ENCODE measurements around the gene MEGF9. TPM values are rescaled to one million over a fixed set of nuclear protein-coding genes. Genes with fewer than 3 reads are reported as not detected.

Gene MEGF9
- total and polyA plus RNA-seq, 2 donors (not counting 1 experiment from before 2014, with no cell fraction given): 3.5 to 11.3 TPM

GRCh38 chr9:120741701-120742100 is 27.4 kb upstream of the MEGF9 start:
- H3K9me3 ChIP-seq (ENCODE audit: control extremely low read depth in 1 of 3, control insufficient read depth in 2 of 3, insufficient read depth in 1 of 3, low read length in 2 of 3): peaks cover 0 to 5% (median 0%) of the 10 kb centered on the region in 3 donors
- no peak overlapping the region for H3K4me3 ChIP-seq (ENCODE audit: control extremely low read depth in 1 of 5, extremely low read depth in 1 of 5, insufficient read depth in 1 of 5, low read depth in 2 of 5, low read length in 4 of 5)
- H3K27ac ChIP-seq (ENCODE audit: low read length in 2 of 2): no peak overlapping the region
- CTCF ChIA-PET: interaction anchor here (0.7 kb wide), 1 partner anchor 14 kb away, joined by 3 read pairs; no protein-coding TSS in a partner anchor
- intact Hi-C loops (cut with micrococcal nuclease): no loop called here
- H3K9ac ChIP-seq (ENCODE audit: low read length): no peak overlapping the region
- H3K4me1 Mint-ChIP-seq: no peaks in the 10 kb centered on the region
- TF ChIP-seq CTCF (IDR thresholded peaks at IDR 0.05) (no peak), EZH2 (IDR thresholded peaks at IDR 0.05; ENCODE audit: borderline replicate concordance, insufficient read depth, low read depth, low read length, poor library complexity, severe bottlenecking) (no peak)
- no peaks in the 10 kb centered on the region for H3K36me3 ChIP-seq (replicated peaks in 1 of 2; ENCODE audit: control extremely low read depth in 1 of 2, control insufficient read depth in 1 of 2, extremely low read depth in 1 of 2, insufficient read depth in 2 of 2, low read length in 1 of 2)
- no peaks in the 10 kb centered on the region for H4K20me1 ChIP-seq (ENCODE audit: control insufficient read depth, insufficient read depth, low read length, poor library complexity, severe bottlenecking)
- H2AFZ ChIP-seq (ENCODE audit: insufficient read depth, low read depth, low read length, poor library complexity, severe bottlenecking): no peak overlapping the region
- H3K4me2 ChIP-seq (replicated peaks; ENCODE audit: low read depth, low read length, poor library complexity, severe bottlenecking): no peak overlapping the region
- POLR2A ChIA-PET: no interaction called here
- no peak overlapping the region for H3K27ac Mint-ChIP-seq
- no peaks in the 10 kb centered on the region for H3K27me3 Mint-ChIP-seq
- DNase-seq: no peak
- H3K27me3 ChIP-seq (replicated peaks in 1 of 4; ENCODE audit: control extremely low read depth in 1 of 4, control insufficient read depth in 3 of 4, insufficient read depth in 4 of 4, low read length in 3 of 4): no peaks in the 10 kb centered on the region
- no peaks in the 10 kb centered on the region for H3K9me3 Mint-ChIP-seq (ENCODE audit: insufficient read depth)
- no peak overlapping the region for H3K4me3 Mint-ChIP-seq
- whole genome bisulfite sequencing (ENCODE audit: insufficient coverage): no CpG with 5 or more reads among the region's 1 CpG
- H3K79me2 ChIP-seq (ENCODE audit: control insufficient read depth, insufficient read depth, low read length): no peaks in the 10 kb centered on the region
- no peak for ATAC-seq (ENCODE audit: low read depth)
- no peaks in the 10 kb centered on the region for H3K4me1 ChIP-seq (ENCODE audit: control insufficient read depth in 2 of 2, insufficient read depth in 2 of 2, low read length in 2 of 2)

GRCh38 chr9:120741191-120741590 is 26.9 kb upstream of the MEGF9 start:
- no CpG with 5 or more reads among the region's 1 CpG for WGBS (ENCODE audit: insufficient coverage)
- Mint-ChIP-seq H3K4me3 (no peak overlapping the region), H3K9me3 (ENCODE audit: insufficient read depth) (no peaks in the 10 kb centered on the region), H3K27ac (no peak overlapping the region), H3K4me1 (no peaks in the 10 kb centered on the region), H3K27me3 (no peaks in the 10 kb centered on the region)
- Histone ChIP-seq H3K27me3 (replicated peaks in 1 of 4; ENCODE audit: control extremely low read depth in 1 of 4, control insufficient read depth in 3 of 4, insufficient read depth in 4 of 4, low read length in 3 of 4) (no peaks in the 10 kb centered on the region), H3K4me1 (ENCODE audit: control insufficient read depth in 2 of 2, insufficient read depth in 2 of 2, low read length in 2 of 2) (peaks cover 0 to under 1% of the 10 kb centered on the region in 2 donors), H3K9me3 (ENCODE audit: control extremely low read depth in 1 of 3, control insufficient read depth in 2 of 3, insufficient read depth in 1 of 3, low read length in 2 of 3) (peaks cover 0 to 2% (median 0%) of the 10 kb centered on the region in 3 donors), H4K20me1 (ENCODE audit: control insufficient read depth, insufficient read depth, low read length, poor library complexity, severe bottlenecking) (no peaks in the 10 kb centered on the region), H3K36me3 (replicated peaks in 1 of 2; ENCODE audit: control extremely low read depth in 1 of 2, control insufficient read depth in 1 of 2, extremely low read depth in 1 of 2, insufficient read depth in 2 of 2, low read length in 1 of 2) (no peaks in the 10 kb centered on the region), H3K4me3 (ENCODE audit: control extremely low read depth in 1 of 5, extremely low read depth in 1 of 5, insufficient read depth in 1 of 5, low read depth in 2 of 5, low read length in 4 of 5) (no peak overlapping the region), H3K4me2 (replicated peaks; ENCODE audit: low read depth, low read length, poor library complexity, severe bottlenecking) (no peak overlapping the region), H3K9ac (ENCODE audit: low read length) (no peak overlapping the region), H2AFZ (ENCODE audit: insufficient read depth, low read depth, low read length, poor library complexity, severe bottlenecking) (no peak overlapping the region), H3K79me2 (ENCODE audit: control insufficient read depth, insufficient read depth, low read length) (no peaks in the 10 kb centered on the region), H3K27ac (ENCODE audit: low read length in 2 of 2) (no peak overlapping the region)
- ATAC-seq (ENCODE audit: low read depth) (no peak), DNase-seq (no peak)
- POLR2A ChIA-PET: no interaction called here
- TF ChIP-seq CTCF (IDR thresholded peaks at IDR 0.05): no peak
- TF ChIP-seq EZH2 (IDR thresholded peaks at IDR 0.05; ENCODE audit: borderline replicate concordance, insufficient read depth, low read depth, low read length, poor library complexity, severe bottlenecking): no peak
- CTCF ChIA-PET: interaction anchor here (0.7 kb wide), 2 partner anchors 8 to 14 kb away, joined by 3 to 6 read pairs; no protein-coding TSS in a partner anchor
- intact Hi-C loops (cut with micrococcal nuclease): no loop called here
